ENCODE measurements around the gene DIP2B. TPM values are rescaled to one million over a fixed set of nuclear protein-coding genes. Genes with fewer than 3 reads are reported as not detected.

The DIP2B gene
- polyA plus RNA-seq, 1 of the 3 experiments (the other 2 are of a cell fraction): 6.6 TPM

DNA sequence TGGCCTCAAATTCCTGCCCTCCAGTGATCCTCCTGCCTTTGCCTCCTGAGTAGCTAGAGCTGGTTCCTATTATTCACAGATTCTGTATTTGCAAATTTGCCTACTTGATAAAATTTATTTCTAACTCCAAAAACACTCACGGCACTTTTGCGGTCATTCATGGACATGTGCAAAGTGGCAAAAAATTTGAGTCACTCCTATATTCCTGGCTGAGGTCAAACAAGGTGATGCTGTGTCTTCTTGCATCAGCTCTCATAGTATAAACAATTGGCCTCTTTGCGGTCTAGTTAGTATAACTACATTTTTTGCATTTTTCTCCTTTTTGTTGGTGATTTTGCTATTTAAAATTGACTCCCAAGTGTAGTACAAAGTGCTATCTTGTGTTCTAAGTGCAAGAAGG, 283.8 kb downstream of the DIP2B start:
- Histone ChIP-seq H3K4me2 (no peak overlapping the region), H3K9ac (no peak overlapping the region), H3K9me3 (no peaks in the 10 kb centered on the region), H3K27ac (ENCODE audit: low read depth in 2 of 2, low read length in 1 of 2) (no peak overlapping the region), H3K4me3 (ENCODE audit: low read depth in 2 of 2, low read length in 1 of 2) (no peak overlapping the region), H3K27me3 (ENCODE audit: insufficient read depth) (no peaks in the 10 kb centered on the region), H3K36me3 (replicated peaks in 1 of 2; ENCODE audit: control insufficient read depth in 1 of 2, insufficient read depth in 2 of 2, low read length in 1 of 2) (peaks cover 0 to 5% of the 10 kb centered on the region in 2 experiments), H3K4me1 (ENCODE audit: control insufficient read depth in 1 of 2, insufficient read depth in 2 of 2, low read depth in 1 of 2, low read length in 1 of 2) (peaks cover 0 to 3% of the 10 kb centered on the region in 2 experiments; a peak in 1 of 4 replicates), H2AFZ (ENCODE audit: low read depth) (no peak overlapping the region), H3F3A (replicated peaks; ENCODE audit: insufficient read depth) (no peaks in the 10 kb centered on the region), H3K79me2 (ENCODE audit: insufficient read depth) (peaks cover 16% of the 10 kb centered on the region), H4K20me1 (ENCODE audit: insufficient read depth) (no peaks in the 10 kb centered on the region), H3K9me2 (no peaks in the 10 kb centered on the region)
- TF ChIP-seq, protein P1, sequence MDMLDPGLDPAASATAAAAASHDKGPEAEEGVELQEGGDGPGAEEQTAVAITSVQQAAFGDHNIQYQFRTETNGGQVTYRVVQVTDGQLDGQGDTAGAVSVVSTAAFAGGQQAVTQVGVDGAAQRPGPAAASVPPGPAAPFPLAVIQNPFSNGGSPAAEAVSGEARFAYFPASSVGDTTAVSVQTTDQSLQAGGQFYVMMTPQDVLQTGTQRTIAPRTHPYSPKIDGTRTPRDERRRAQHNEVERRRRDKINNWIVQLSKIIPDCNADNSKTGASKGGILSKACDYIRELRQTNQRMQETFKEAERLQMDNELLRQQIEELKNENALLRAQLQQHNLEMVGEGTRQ (IDR thresholded peaks at IDR 0.05; ENCODE audit: borderline replicate concordance, low read depth, low read length): no peak
- TF ChIP-seq FOXM1 (IDR thresholded peaks at IDR 0.05; ENCODE audit: low read depth) (no peak), EZH2phosphoT487 (IDR thresholded peaks at IDR 0.05; ENCODE audit: borderline replicate concordance, low read depth) (no peak), JUND (IDR thresholded peaks at IDR 0.05) (no peak), ZBTB33 (IDR thresholded peaks at IDR 0.05; ENCODE audit: borderline replicate concordance, low read depth) (no peak), RFX5 (IDR thresholded peaks at IDR 0.05; ENCODE audit: low read length) (no peak), USF1 (IDR thresholded peaks at IDR 0.05; ENCODE audit: borderline replicate concordance, low read depth) (no peak), ELF1 (IDR thresholded peaks at IDR 0.05) (no peak), POLR2AphosphoS5 (IDR thresholded peaks at IDR 0.05; ENCODE audit: low read depth, low read length) (no peak), MXI1 (IDR thresholded peaks at IDR 0.05; ENCODE audit: low read depth, low read length) (no peak), TCF12 (IDR thresholded peaks at IDR 0.05) (no peak), NRF1 (IDR thresholded peaks at IDR 0.05; ENCODE audit: low read depth, low read length) (no peak)
- TF ChIP-seq, protein P2, sequence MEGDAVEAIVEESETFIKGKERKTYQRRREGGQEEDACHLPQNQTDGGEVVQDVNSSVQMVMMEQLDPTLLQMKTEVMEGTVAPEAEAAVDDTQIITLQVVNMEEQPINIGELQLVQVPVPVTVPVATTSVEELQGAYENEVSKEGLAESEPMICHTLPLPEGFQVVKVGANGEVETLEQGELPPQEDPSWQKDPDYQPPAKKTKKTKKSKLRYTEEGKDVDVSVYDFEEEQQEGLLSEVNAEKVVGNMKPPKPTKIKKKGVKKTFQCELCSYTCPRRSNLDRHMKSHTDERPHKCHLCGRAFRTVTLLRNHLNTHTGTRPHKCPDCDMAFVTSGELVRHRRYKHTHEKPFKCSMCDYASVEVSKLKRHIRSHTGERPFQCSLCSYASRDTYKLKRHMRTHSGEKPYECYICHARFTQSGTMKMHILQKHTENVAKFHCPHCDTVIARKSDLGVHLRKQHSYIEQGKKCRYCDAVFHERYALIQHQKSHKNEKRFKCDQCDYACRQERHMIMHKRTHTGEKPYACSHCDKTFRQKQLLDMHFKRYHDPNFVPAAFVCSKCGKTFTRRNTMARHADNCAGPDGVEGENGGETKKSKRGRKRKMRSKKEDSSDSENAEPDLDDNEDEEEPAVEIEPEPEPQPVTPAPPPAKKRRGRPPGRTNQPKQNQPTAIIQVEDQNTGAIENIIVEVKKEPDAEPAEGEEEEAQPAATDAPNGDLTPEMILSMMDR (IDR thresholded peaks at IDR 0.05): no peak
- TF ChIP-seq, protein P3, sequence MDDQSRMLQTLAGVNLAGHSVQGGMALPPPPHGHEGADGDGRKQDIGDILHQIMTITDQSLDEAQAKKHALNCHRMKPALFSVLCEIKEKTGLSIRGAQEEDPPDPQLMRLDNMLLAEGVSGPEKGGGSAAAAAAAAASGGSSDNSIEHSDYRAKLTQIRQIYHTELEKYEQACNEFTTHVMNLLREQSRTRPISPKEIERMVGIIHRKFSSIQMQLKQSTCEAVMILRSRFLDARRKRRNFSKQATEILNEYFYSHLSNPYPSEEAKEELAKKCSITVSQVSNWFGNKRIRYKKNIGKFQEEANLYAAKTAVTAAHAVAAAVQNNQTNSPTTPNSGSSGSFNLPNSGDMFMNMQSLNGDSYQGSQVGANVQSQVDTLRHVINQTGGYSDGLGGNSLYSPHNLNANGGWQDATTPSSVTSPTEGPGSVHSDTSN (IDR thresholded peaks at IDR 0.05): no peak
- POLR2A ChIA-PET: no interaction called here
- CTCF ChIA-PET: interaction anchor here (1.4 kb wide), 1 partner anchor 23 kb away, joined by 4 read pairs; no protein-coding TSS in a partner anchor
- DNase-seq: no peak
- WGBS (ENCODE audit: low lambda C conversion rate): 97% methylated on average over 3 of the region's 3 CpGs
